ENCODE results near the gene LUZP4.

GRCh38 chrX:115261148-115261547, 28.4 kb upstream of the LUZP4 start:
- TF ChIP-seq CTCF (conservative IDR thresholded peaks at IDR 0.05; ENCODE audit: low read length) (no peak), EZH2phosphoT487 (IDR thresholded peaks at IDR 0.05; ENCODE audit: borderline replicate concordance, low read depth, low read length) (no peak)
